WTC11 (cell line): ENCODE data around the gene REEP3. TPM values are rescaled to one million over a fixed set of nuclear protein-coding genes. Genes with fewer than 3 reads are reported as not detected.
"Not testable (repeated sequence)": the region's sequence is repeated elsewhere in the genome, so short reads cannot be mapped to it uniquely, and the experiment has no call there.

ENCODE experiments used
- ATAC-seq: fragments of 200-7000 bp; cut with Tn5 transposase; 2 replicates; pipeline ENCODE4 v1.10.0; 2021; ENCODE audit warnings: mild to moderate bottlenecking, moderate library complexity
- CTCF ChIA-PET: fragments of 300-600 bp; sonication (Branson Sonifier 250); formaldehyde crosslinking; loops from one replicate; lab custom pipeline; 2021; ENCODE audit warnings: antibody characterized with exemption; lab: Charles Lee
- POLR2A ChIA-PET: fragments of 350-600 bp; sonication (Branson Sonifier 250); formaldehyde crosslinking; loops from one replicate; lab custom pipeline; 2021; ENCODE audit warnings: antibody characterized with exemption; lab: Charles Lee
- DNase-seq: peaks from one replicate; pipeline ENCODE4 v3.0.0; 2021; ENCODE audit warnings: low spot score
- H3K27ac Mint-ChIP-seq: 2 replicates; pipeline ENCODE4 v1.8.0; 2021; ENCODE audit warnings: mixed read lengths
- H3K27me3 Mint-ChIP-seq: 2 replicates; pipeline ENCODE4 v1.8.0; 2021; ENCODE audit warnings: low read depth, mild to moderate bottlenecking, moderate library complexity, mixed read lengths
- H3K36me3 Mint-ChIP-seq: 2 replicates; pipeline ENCODE4 v1.8.0; 2021; ENCODE audit warnings: mixed read lengths
- H3K4me1 Mint-ChIP-seq: 2 replicates; pipeline ENCODE4 v1.8.0; 2022; ENCODE audit warnings: mixed read lengths
- H3K4me3 Mint-ChIP-seq: 2 replicates; pipeline ENCODE4 v1.8.0; 2021; ENCODE audit warnings: mild to moderate bottlenecking, moderate library complexity, mixed read lengths
- H3K9me3 Mint-ChIP-seq: 2 replicates; pipeline ENCODE4 v1.8.0; 2021; ENCODE audit warnings: mixed read lengths
- ATF1 ChIP-seq: sonication (generic); formaldehyde crosslinking; IDR thresholded peaks from 2 replicates; pipeline ENCODE4 v1.8.1; 2023; ENCODE audit warnings: mild to moderate bottlenecking, moderate library complexity, missing genetic modification reagents
- CBFB ChIP-seq: sonication (generic); formaldehyde crosslinking; IDR thresholded peaks from 2 replicates; pipeline ENCODE4 v1.8.1; 2022; ENCODE audit warnings: mild to moderate bottlenecking, low read depth, missing genetic modification reagents
- CTCF ChIP-seq: fragments of 200-600 bp; IDR thresholded peaks from 2 replicates; pipeline ENCODE4 v1.8.0; 2022; ENCODE audit warnings: antibody characterized with exemption
- ETV6 ChIP-seq: sonication (generic); formaldehyde crosslinking; IDR thresholded peaks from 2 replicates; pipeline ENCODE4 v1.8.1; 2022; ENCODE audit warnings: mild to moderate bottlenecking, missing genetic modification reagents
- FOXJ3 ChIP-seq: sonication (generic); formaldehyde crosslinking; IDR thresholded peaks from 2 replicates; pipeline ENCODE4 v1.9.0; 2021; ENCODE audit warnings: missing genetic modification reagents, mild to moderate bottlenecking, borderline replicate concordance
- GABPB1 ChIP-seq: sonication (generic); formaldehyde crosslinking; IDR thresholded peaks from 2 replicates; pipeline ENCODE4 v1.8.1; 2023; ENCODE audit warnings: mild to moderate bottlenecking, missing genetic modification reagents
- GRHL2 ChIP-seq: fragments of 250-450 bp; sonication (Bioruptor Pico); IDR thresholded peaks from 2 replicates; pipeline ENCODE4 v1.8.0; 2022; ENCODE audit warnings: mild to moderate bottlenecking, moderate library complexity; ENCODE audit not compliant: insufficient replicate concordance, severe bottlenecking
- JAZF1 ChIP-seq: fragments of 250-450 bp; sonication (Bioruptor Pico); IDR thresholded peaks from 2 replicates; pipeline ENCODE4 v1.9.0; 2021; ENCODE audit warnings: moderate library complexity, mild to moderate bottlenecking, inconsistent platforms
- NR2C2 ChIP-seq: sonication (generic); formaldehyde crosslinking; IDR thresholded peaks from 2 replicates; pipeline ENCODE4 v1.8.0; 2022; ENCODE audit warnings: mild to moderate bottlenecking, missing genetic modification reagents
- RELA ChIP-seq: sonication (generic); formaldehyde crosslinking; IDR thresholded peaks from 2 replicates; pipeline ENCODE4 v1.8.1; 2022; ENCODE audit warnings: missing genetic modification reagents, mild to moderate bottlenecking, borderline replicate concordance
- SMAD3 ChIP-seq: sonication (generic); formaldehyde crosslinking; IDR thresholded peaks from 2 replicates; pipeline ENCODE4 v1.8.0; 2022; ENCODE audit warnings: missing genetic modification reagents, mild to moderate bottlenecking, borderline replicate concordance
- SMAD4 ChIP-seq: sonication (generic); formaldehyde crosslinking; IDR thresholded peaks from 2 replicates; pipeline ENCODE4 v1.8.0; 2022; ENCODE audit warnings: mild to moderate bottlenecking, missing genetic modification reagents
- ZMAT4 ChIP-seq: fragments of 250-450 bp; sonication (Bioruptor Pico); IDR thresholded peaks from 2 replicates; pipeline ENCODE4 v1.9.0; 2021; ENCODE audit warnings: mild to moderate bottlenecking
- ZNF263 ChIP-seq: sonication (generic); formaldehyde crosslinking; IDR thresholded peaks from 2 replicates; pipeline ENCODE4 v1.8.1; 2022; ENCODE audit warnings: low read depth, mild to moderate bottlenecking, moderate library complexity, missing genetic modification reagents
- ZNF423 ChIP-seq: fragments of 250-450 bp; sonication (Bioruptor Pico); IDR thresholded peaks from 2 replicates; pipeline ENCODE4 v2.1.2; 2022; ENCODE audit warnings: mild to moderate bottlenecking, moderate library complexity
- ZNF532 ChIP-seq: fragments of 250-450 bp; sonication (Bioruptor Pico); IDR thresholded peaks from 2 replicates; pipeline ENCODE4 v1.9.0; 2021; ENCODE audit warnings: mild to moderate bottlenecking, borderline replicate concordance
- total RNA-seq: library from RNA; stranded (reverse); gene quantifications from 3 replicates; pipeline ENCODE4 v1.2.3, GENCODE V29; 2021
- TF ChIP-seq, protein P1 (sequence below): sonication (generic); formaldehyde crosslinking; IDR thresholded peaks from 2 replicates; pipeline ENCODE4 v1.8.0; 2022; ENCODE audit warnings: mild to moderate bottlenecking, missing genetic modification reagents
- TF ChIP-seq, protein P2 (sequence below): sonication (generic); formaldehyde crosslinking; IDR thresholded peaks from 2 replicates; pipeline ENCODE4 v1.8.0; 2023; ENCODE audit warnings: mild to moderate bottlenecking, missing genetic modification reagents
- TF ChIP-seq, protein P3 (sequence below): sonication (generic); formaldehyde crosslinking; IDR thresholded peaks from 2 replicates; pipeline ENCODE4 v1.8.0; 2022; ENCODE audit warnings: mild to moderate bottlenecking, missing genetic modification reagents
- TF ChIP-seq, protein P4 (sequence below): sonication (generic); formaldehyde crosslinking; IDR thresholded peaks from 2 replicates; pipeline ENCODE4 v1.8.1; 2023; ENCODE audit warnings: mild to moderate bottlenecking, moderate library complexity, missing genetic modification reagents

Gene REEP3
- total RNA-seq, 1 experiment from 2014 or later: 18.5 TPM

- peaks cover 4% of the 10 kb centered on the region for H3K36me3 Mint-ChIP-seq
Measured at GRCh38 chr10:63498665-63499064, 22.5 kb upstream of the REEP3 start.

GRCh38 chr10:63500551-63500950 lies 20.6 kb upstream of the REEP3 start:
- H3K4me3 Mint-ChIP-seq, ATAC-seq, DNase-seq, H3K27me3 Mint-ChIP-seq, H3K9me3 Mint-ChIP-seq, H3K27ac Mint-ChIP-seq, H3K36me3 Mint-ChIP-seq, POLR2A ChIA-PET: not testable (repeated sequence)
- CTCF ChIA-PET: interaction anchor here (0.7 kb wide), 1 partner anchor 141 kb away, joined by 3 read pairs; no protein-coding TSS in a partner anchor
- H3K4me1 Mint-ChIP-seq: peaks cover 22% of the 10 kb centered on the region

More at GRCh38 chr10:63498665-63499064, 22.5 kb upstream of the REEP3 start:
- no peak for ATAC-seq
- TF ChIP-seq CBFB (CRISPR knock-in tag) (no peak), ATF1 (no peak), SMAD4 (no peak), ZNF532 (CRISPR knock-in tag) (no peak)
- TF ChIP-seq, protein P1, sequence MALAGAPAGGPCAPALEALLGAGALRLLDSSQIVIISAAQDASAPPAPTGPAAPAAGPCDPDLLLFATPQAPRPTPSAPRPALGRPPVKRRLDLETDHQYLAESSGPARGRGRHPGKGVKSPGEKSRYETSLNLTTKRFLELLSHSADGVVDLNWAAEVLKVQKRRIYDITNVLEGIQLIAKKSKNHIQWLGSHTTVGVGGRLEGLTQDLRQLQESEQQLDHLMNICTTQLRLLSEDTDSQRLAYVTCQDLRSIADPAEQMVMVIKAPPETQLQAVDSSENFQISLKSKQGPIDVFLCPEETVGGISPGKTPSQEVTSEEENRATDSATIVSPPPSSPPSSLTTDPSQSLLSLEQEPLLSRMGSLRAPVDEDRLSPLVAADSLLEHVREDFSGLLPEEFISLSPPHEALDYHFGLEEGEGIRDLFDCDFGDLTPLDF (CRISPR knock-in tag): no peak
- CTCF ChIA-PET: no interaction called here
- Mint-ChIP-seq H3K4me3 (no peak overlapping the region), H3K4me1 (peaks cover 11% of the 10 kb centered on the region), H3K27ac (no peak overlapping the region), H3K27me3 (no peaks in the 10 kb centered on the region), H3K9me3 (no peaks in the 10 kb centered on the region)
- DNase-seq: no peak
- POLR2A ChIA-PET: no interaction called here

DNA sequence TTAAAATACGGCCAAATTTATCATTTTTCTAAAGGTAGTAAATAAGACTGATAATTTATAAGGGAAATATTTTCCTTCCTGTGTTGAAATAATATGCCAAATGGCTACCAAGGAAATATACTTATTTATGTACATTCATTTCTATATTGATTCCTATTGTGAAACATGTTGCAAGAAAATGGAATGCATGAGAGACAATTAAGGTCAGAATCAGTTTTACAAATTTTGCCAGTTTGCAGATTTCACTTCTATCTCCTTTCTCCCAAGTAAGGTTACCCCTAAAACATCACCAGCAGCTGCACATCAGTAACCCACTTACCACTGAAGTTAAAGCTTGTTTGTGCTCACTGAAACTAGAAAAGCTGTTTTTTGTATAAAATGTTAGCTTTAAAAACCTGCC lies 19.2 kb upstream of the REEP3 start:
- Mint-ChIP-seq H3K36me3 (no peaks in the 10 kb centered on the region), H3K27ac (no peak overlapping the region), H3K4me3 (no peak overlapping the region), H3K9me3 (no peaks in the 10 kb centered on the region), H3K27me3 (no peaks in the 10 kb centered on the region), H3K4me1 (peaks cover 33% of the 10 kb centered on the region)
- no peak for DNase-seq
- ChIA-PET POLR2A (no interaction called here), CTCF (interaction anchor here (0.7 kb wide), 1 partner anchor 296 kb away, joined by 3 read pairs; no protein-coding TSS in a partner anchor)
- no peak for ATAC-seq
- TF ChIP-seq RELA (CRISPR knock-in tag): no peak
- TF ChIP-seq ZNF423 (CRISPR knock-in tag): no peak
- no peak for TF ChIP-seq ZMAT4
- TF ChIP-seq, protein P2, sequence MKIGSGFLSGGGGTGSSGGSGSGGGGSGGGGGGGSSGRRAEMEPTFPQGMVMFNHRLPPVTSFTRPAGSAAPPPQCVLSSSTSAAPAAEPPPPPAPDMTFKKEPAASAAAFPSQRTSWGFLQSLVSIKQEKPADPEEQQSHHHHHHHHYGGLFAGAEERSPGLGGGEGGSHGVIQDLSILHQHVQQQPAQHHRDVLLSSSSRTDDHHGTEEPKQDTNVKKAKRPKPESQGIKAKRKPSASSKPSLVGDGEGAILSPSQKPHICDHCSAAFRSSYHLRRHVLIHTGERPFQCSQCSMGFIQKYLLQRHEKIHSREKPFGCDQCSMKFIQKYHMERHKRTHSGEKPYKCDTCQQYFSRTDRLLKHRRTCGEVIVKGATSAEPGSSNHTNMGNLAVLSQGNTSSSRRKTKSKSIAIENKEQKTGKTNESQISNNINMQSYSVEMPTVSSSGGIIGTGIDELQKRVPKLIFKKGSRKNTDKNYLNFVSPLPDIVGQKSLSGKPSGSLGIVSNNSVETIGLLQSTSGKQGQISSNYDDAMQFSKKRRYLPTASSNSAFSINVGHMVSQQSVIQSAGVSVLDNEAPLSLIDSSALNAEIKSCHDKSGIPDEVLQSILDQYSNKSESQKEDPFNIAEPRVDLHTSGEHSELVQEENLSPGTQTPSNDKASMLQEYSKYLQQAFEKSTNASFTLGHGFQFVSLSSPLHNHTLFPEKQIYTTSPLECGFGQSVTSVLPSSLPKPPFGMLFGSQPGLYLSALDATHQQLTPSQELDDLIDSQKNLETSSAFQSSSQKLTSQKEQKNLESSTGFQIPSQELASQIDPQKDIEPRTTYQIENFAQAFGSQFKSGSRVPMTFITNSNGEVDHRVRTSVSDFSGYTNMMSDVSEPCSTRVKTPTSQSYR: no peak
- TF ChIP-seq GABPB1 (CRISPR knock-in tag): no peak
- TF ChIP-seq GRHL2 (CRISPR knock-in tag): no peak
- TF ChIP-seq ETV6 (CRISPR knock-in tag): no peak
- TF ChIP-seq FOXJ3 (CRISPR knock-in tag): no peak
- no peak for TF ChIP-seq JAZF1
- TF ChIP-seq, protein P3, sequence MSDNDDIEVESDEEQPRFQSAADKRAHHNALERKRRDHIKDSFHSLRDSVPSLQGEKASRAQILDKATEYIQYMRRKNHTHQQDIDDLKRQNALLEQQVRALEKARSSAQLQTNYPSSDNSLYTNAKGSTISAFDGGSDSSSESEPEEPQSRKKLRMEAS: no peak
- TF ChIP-seq, protein P4, sequence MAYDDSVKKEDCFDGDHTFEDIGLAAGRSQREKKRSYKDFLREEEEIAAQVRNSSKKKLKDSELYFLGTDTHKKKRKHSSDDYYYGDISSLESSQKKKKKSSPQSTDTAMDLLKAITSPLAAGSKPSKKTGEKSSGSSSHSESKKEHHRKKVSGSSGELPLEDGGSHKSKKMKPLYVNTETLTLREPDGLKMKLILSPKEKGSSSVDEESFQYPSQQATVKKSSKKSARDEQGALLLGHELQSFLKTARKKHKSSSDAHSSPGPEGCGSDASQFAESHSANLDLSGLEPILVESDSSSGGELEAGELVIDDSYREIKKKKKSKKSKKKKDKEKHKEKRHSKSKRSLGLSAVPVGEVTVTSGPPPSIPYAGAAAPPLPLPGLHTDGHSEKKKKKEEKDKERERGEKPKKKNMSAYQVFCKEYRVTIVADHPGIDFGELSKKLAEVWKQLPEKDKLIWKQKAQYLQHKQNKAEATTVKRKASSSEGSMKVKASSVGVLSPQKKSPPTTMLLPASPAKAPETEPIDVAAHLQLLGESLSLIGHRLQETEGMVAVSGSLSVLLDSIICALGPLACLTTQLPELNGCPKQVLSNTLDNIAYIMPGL: no peak
- TF ChIP-seq CTCF: no peak
- TF ChIP-seq SMAD3 (CRISPR knock-in tag): no peak
- TF ChIP-seq ZNF263 (CRISPR knock-in tag): no peak
- TF ChIP-seq NR2C2: no peak
